HCT116 (cell line): Measurements from ENCODE around the gene SPTB. TPM values are rescaled to one million over a fixed set of nuclear protein-coding genes. Genes with fewer than 3 reads are reported as not detected.

Experiments
- ATAC-seq: fragments of 200-7000 bp; cut with Tn5 transposase; 2 replicates; pipeline ENCODE4 v1.9.1; 2020; ENCODE audit warnings: mild to moderate bottlenecking, moderate library complexity
- BruUV-seq: library from RNA; stranded (reverse); fragments of 400-500 nt; replicated peaks from 2 replicates; lab custom pipeline; 2021; lab: Mats Ljungman, UMichigan
- CTCF ChIA-PET: fragments of 300-600 bp; sonication (Branson Sonifier 250); formaldehyde crosslinking; loops from one replicate; lab custom pipeline; 2021; ENCODE audit warnings: antibody characterized with exemption; lab: Charles Lee
- POLR2A ChIA-PET: fragments of 300-600, 350-600 bp; sonication (Branson Sonifier 250); formaldehyde crosslinking; loops from one replicate; lab custom pipeline; 2021; ENCODE audit warnings: antibody characterized with exemption; lab: Charles Lee
- RAD21 ChIA-PET, 2 experiments: fragments of 300-600 bp; sonication (Branson Sonifier 250); formaldehyde crosslinking; loops; one replicate each; lab custom pipeline; 2023; ENCODE audit warnings: low total read pairs in 2 of 2; ENCODE audit not compliant: uncharacterized antibody in 2 of 2, unreplicated experiment in 2 of 2, low non-redundant PET in 1 of 2; lab: Charles Lee
- DNase-seq: peaks from one replicate; pipeline ENCODE4 v3.0.0-alpha.2; 2010; ENCODE audit warnings: low read depth, low spot score
- H2AFZ ChIP-seq: fragments of 200-600 bp; shearing (Covaris generic), sonication (generic); 2 replicates; pipeline ENCODE4 v1.6.1; 2017; ENCODE audit warnings: low read depth, mixed run types, mixed read lengths, antibody characterized with exemption, low read length; ENCODE audit not compliant: poor library complexity, severe bottlenecking
- H3K27ac ChIP-seq: 2 replicates; pipeline ENCODE4 v1.5.1; 2012; ENCODE audit warnings: low read depth, low read length
- H3K27me3 ChIP-seq: fragments of 200-600 bp; sonication (generic); 2 replicates; pipeline ENCODE4 v1.6.1; 2016; ENCODE audit warnings: mixed run types, low read length, mixed read lengths; ENCODE audit not compliant: insufficient read depth
- H3K36me3 ChIP-seq, 2 experiments: fragments of 200-500 bp in 1 of 2; fragments of 200-600 bp in 1 of 2; sonication (Bioruptor generic) in 1 of 2; sonication (generic) in 1 of 2; 2 replicates each; pipeline versions ENCODE4 v1.5.1 to v1.6.1; 2014 to 2016; ENCODE audit warnings: low read length in 2 of 2, inconsistent platforms in 1 of 2, mixed read lengths in 1 of 2, mixed run types in 1 of 2; ENCODE audit not compliant: insufficient read depth in 2 of 2, control insufficient read depth in 1 of 2
- H3K4me1 ChIP-seq, 2 experiments: fragments of 200-600 bp in 1 of 2; sonication (generic) in 1 of 2; 2 replicates each; pipeline versions ENCODE4 v1.5.1 to v1.6.1; 2012 to 2017; ENCODE audit warnings: low read length in 2 of 2, inconsistent platforms in 1 of 2, mild to moderate bottlenecking in 1 of 2, mixed read lengths in 1 of 2, mixed run types in 1 of 2, moderate library complexity in 1 of 2; ENCODE audit not compliant: insufficient read depth in 2 of 2, control insufficient read depth in 1 of 2
- H3K4me2 ChIP-seq: fragments of 200-600 bp; sonication (generic); 2 replicates; pipeline ENCODE4 v1.6.1; 2017; ENCODE audit warnings: mixed run types, low read length, mixed read lengths
- H3K4me3 ChIP-seq, 2 experiments: fragments of 200-600 bp in 1 of 2; sonication (generic) in 1 of 2; replicated peaks in 1 of 2; 2 replicates each; pipeline ENCODE4 v1.5.1; 2011 to 2016; ENCODE audit warnings: low read length in 2 of 2, control low read depth in 1 of 2, low read depth in 1 of 2, mild to moderate bottlenecking in 1 of 2, mixed read lengths in 1 of 2, mixed run types in 1 of 2
- H3K79me2 ChIP-seq: fragments of 200-600 bp; sonication (generic); 2 replicates; pipeline ENCODE4 v1.6.1; 2017; ENCODE audit warnings: mild to moderate bottlenecking, mixed run types, low read length, moderate library complexity, mixed read lengths; ENCODE audit not compliant: insufficient read depth
- H3K9ac ChIP-seq: fragments of 200-600 bp; sonication (generic); 2 replicates; pipeline ENCODE4 v1.6.1; 2016; ENCODE audit warnings: low read length, mixed read lengths
- H3K9me2 ChIP-seq: fragments of 200-600 bp; sonication (generic), shearing (Covaris generic); 2 replicates; pipeline ENCODE4 v1.6.1; 2017; ENCODE audit warnings: mixed run types, mild to moderate bottlenecking, moderate library complexity; ENCODE audit not compliant: insufficient read depth
- H3K9me3 ChIP-seq, 2 experiments: fragments of 200-500 bp in 1 of 2; fragments of 200-600 bp in 1 of 2; sonication (Bioruptor generic) in 1 of 2; sonication (generic) in 1 of 2; 2 replicates each; pipeline ENCODE4 v1.6.1; 2014 to 2017; ENCODE audit warnings: low read length in 2 of 2, mixed read lengths in 2 of 2, inconsistent platforms in 1 of 2, low read depth in 1 of 2, mild to moderate bottlenecking in 1 of 2, mixed run types in 1 of 2, moderate library complexity in 1 of 2; ENCODE audit not compliant: control insufficient read depth in 1 of 2, insufficient read depth in 1 of 2
- H4K20me1 ChIP-seq: fragments of 200-600 bp; sonication (generic), shearing (Covaris generic); 2 replicates; pipeline ENCODE4 v1.6.1; 2017; ENCODE audit warnings: mixed run types, mild to moderate bottlenecking, moderate library complexity; ENCODE audit not compliant: insufficient read depth
- ATF3 ChIP-seq: IDR thresholded peaks from 2 replicates; pipeline ENCODE4 v1.6.1; 2012
- CBX3 ChIP-seq: IDR thresholded peaks from 2 replicates; pipeline ENCODE4 v1.6.1; 2012; ENCODE audit warnings: low read depth
- CEBPB ChIP-seq: IDR thresholded peaks from 2 replicates; pipeline ENCODE4 v1.6.1; 2012; ENCODE audit warnings: low read depth
- CTCF ChIP-seq, 3 experiments: fragments of 200-600 bp in 1 of 3; sonication (generic) in 1 of 3; IDR thresholded peaks in 2 of 3; conservative IDR thresholded peaks in 1 of 3; 2 replicates each; pipeline ENCODE4 v1.5.1; 2012 to 2017; ENCODE audit warnings: low read depth in 2 of 3, low read length in 2 of 3, antibody characterized with exemption in 1 of 3, borderline replicate concordance in 1 of 3, control low read depth in 1 of 3, mild to moderate bottlenecking in 1 of 3, mixed read lengths in 1 of 3, mixed run types in 1 of 3, moderate library complexity in 1 of 3; ENCODE audit not compliant: insufficient read depth in 1 of 3
- EGR1 ChIP-seq: IDR thresholded peaks from 2 replicates; pipeline ENCODE4 v1.6.1; 2012; ENCODE audit warnings: low read depth
- ELF1 ChIP-seq: IDR thresholded peaks from 2 replicates; pipeline ENCODE4 v1.6.1; 2012; ENCODE audit warnings: low read depth, borderline replicate concordance
- POLR2A ChIP-seq: IDR thresholded peaks from 2 replicates; pipeline ENCODE4 v1.7.0; 2011; ENCODE audit warnings: borderline replicate concordance; ENCODE audit not compliant: insufficient read depth, insufficient read length; ENCODE audit errors: extremely low read depth
- POLR2AphosphoS5 ChIP-seq: IDR thresholded peaks from 2 replicates; pipeline ENCODE4 v1.6.1; 2011; ENCODE audit warnings: mild to moderate bottlenecking, low read depth, low read length, moderate library complexity
- RAD21 ChIP-seq: IDR thresholded peaks from 2 replicates; pipeline ENCODE4 v1.6.1; 2012; ENCODE audit warnings: low read depth, mild to moderate bottlenecking
- REST ChIP-seq: IDR thresholded peaks from 2 replicates; pipeline ENCODE4 v1.6.1; 2012; ENCODE audit warnings: low read depth
- SIN3A ChIP-seq: IDR thresholded peaks from 2 replicates; pipeline ENCODE4 v1.6.1; 2012; ENCODE audit warnings: low read depth
- SP1 ChIP-seq: IDR thresholded peaks from 2 replicates; pipeline ENCODE4 v1.6.1; 2012; ENCODE audit warnings: low read depth
- ZBTB33 ChIP-seq: IDR thresholded peaks from 2 replicates; pipeline ENCODE4 v1.6.1; 2011; ENCODE audit warnings: mild to moderate bottlenecking, low read length, moderate library complexity; ENCODE audit not compliant: insufficient replicate concordance; ENCODE audit errors: extremely low read depth
- ZFX ChIP-seq: fragments of 450-650 bp; IDR thresholded peaks from 2 replicates; pipeline ENCODE4 v1.6.1; 2017
- ZNF274 ChIP-seq: fragments of 200-500 bp; sonication (Bioruptor generic); IDR thresholded peaks from 2 replicates; pipeline ENCODE4 v1.6.1; 2014; ENCODE audit warnings: mild to moderate bottlenecking, low read depth, low read length, inconsistent platforms
- intact Hi-C: fragments of 100-400 bp; cut with micrococcal nuclease; formaldehyde crosslinking; loops from 2 replicates; pipeline ENCODE4 v1.10.0; 2022
- total RNA-seq: library from RNA; stranded (reverse); gene quantifications from one replicate; pipeline ENCODE4 v1.2.1, GENCODE V29; 2021; ENCODE audit not compliant: unreplicated experiment

Gene SPTB
- total RNA-seq, 1 experiment from 2014 or later, result 4.2 TPM

GRCh38 chr14:64927031-64927430 is 47.3 kb upstream of the SPTB start:
- TF ChIP-seq SP1 (no peak), ATF3 (no peak), ELF1 (no peak), ZFX (no peak), CTCF (IDR thresholded peaks at IDR 0.05 in 2 of 3, conservative IDR thresholded peaks at IDR 0.05 in 1 of 3; ENCODE audit: borderline replicate concordance in 1 of 3, insufficient read depth in 1 of 3, low read depth in 2 of 3, low read length in 2 of 3) (no peak), RAD21 (no peak), ZNF274 (no peak), POLR2A (no peak), ZBTB33 (no peak), CEBPB (no peak), EGR1 (no peak), POLR2AphosphoS5 (no peak), REST (no peak), SIN3A (no peak), CBX3 (no peak)

More at GRCh38 chr14:64927031-64927430, 47.3 kb upstream of the SPTB start:
- peaks cover 45% of the 10 kb centered on the region for H3K79me2 ChIP-seq
- no peak overlapping the region for H2AFZ ChIP-seq
- H3K4me3 ChIP-seq, result no peak overlapping the region
- ChIA-PET POLR2A (interaction anchor here (0.9 kb wide), 1 partner anchor 12 kb away, joined by 3 read pairs; the partner anchor contains the start of gene CHURC1), RAD21 (no interaction called here), CTCF (no interaction called here)
- no peaks in the 10 kb centered on the region for H3K9me3 ChIP-seq
- no peaks in the 10 kb centered on the region for H3K27me3 ChIP-seq
- no peaks in the 10 kb centered on the region for H4K20me1 ChIP-seq
- H3K9ac ChIP-seq, result no peak overlapping the region
- H3K4me1 ChIP-seq, result no peaks in the 10 kb centered on the region
- no peaks in the 10 kb centered on the region for H3K9me2 ChIP-seq
- no TSS peak for BruUV-seq
- H3K4me2 ChIP-seq, result no peak overlapping the region
- H3K36me3 ChIP-seq, result peaks cover 3 to 44% of the 10 kb centered on the region in 2 experiments; a peak in 3 of 4 replicates
- ATAC-seq (no peak), DNase-seq (no peak)
- intact Hi-C loops, result no loop called here
- no peak overlapping the region for H3K27ac ChIP-seq
